GM12878 (cell line): Measurements from ENCODE around the gene SYF2. TPM values are rescaled to one million over a fixed set of nuclear protein-coding genes. Genes with fewer than 3 reads are reported as not detected.

Source experiments
- ATAC-seq: fragments of 200-7000 bp; cut with Tn5 transposase; 3 replicates; pipeline ENCODE4 v1.9.1; 2020; ENCODE audit warnings: mild to moderate bottlenecking, moderate library complexity
- BruUV-seq: library from RNA; stranded (reverse); fragments of 400-500 nt; replicated peaks from 2 replicates; lab custom pipeline; 2021; lab: Mats Ljungman, UMichigan
- CTCF ChIA-PET: fragments of 300-600 bp; sonication (Branson Sonifier 250); formaldehyde crosslinking; extraction: SDS; loops from one replicate; lab custom pipeline; 2021; ENCODE audit warnings: inconsistent platforms; lab: Yijun Ruan, JAX
- POLR2A ChIA-PET: fragments of 350-600 bp; formaldehyde crosslinking; extraction: SDS; loops from one replicate; lab custom pipeline; 2021; ENCODE audit warnings: inconsistent platforms; lab: Charles Lee
- RAD21 ChIA-PET: fragments of 300-600 bp; sonication (Branson Sonifier 250); formaldehyde crosslinking; loops from one replicate; lab custom pipeline; 2023; ENCODE audit warnings: antibody characterized with exemption; ENCODE audit not compliant: unreplicated experiment; lab: Charles Lee
- SMC1A ChIA-PET: fragments of 300-600 bp; sonication (Branson Sonifier 250); formaldehyde crosslinking; loops from one replicate; lab custom pipeline; 2023; ENCODE audit not compliant: unreplicated experiment, uncharacterized antibody; lab: Charles Lee
- DNase-seq: peaks from one replicate; pipeline ENCODE4 v3.0.0-alpha.2; 2011; ENCODE audit warnings: low read depth, low spot score
- FAIRE-seq: peaks from 3 replicates; lab custom pipeline; 2011; peaks lifted over from hg19 to GRCh38; lab: Jason Lieb, UNC
- H2AFZ ChIP-seq: 2 replicates; pipeline ENCODE4 v1.6.0; 2011; ENCODE audit warnings: low read depth, low read length, control low read depth; ENCODE audit not compliant: control insufficient read depth
- H3K27ac ChIP-seq: 2 replicates; pipeline ENCODE4 v1.5.1; 2011; ENCODE audit warnings: control low read depth; ENCODE audit not compliant: control insufficient read depth, insufficient read depth
- H3K27me3 ChIP-seq, 2 experiments: replicated peaks in 1 of 2; 2 replicates each; pipeline versions ENCODE4 v1.6.0 to v1.6.1; 2011; ENCODE audit warnings: low read length in 1 of 2; ENCODE audit not compliant: control insufficient read depth in 2 of 2, insufficient read depth in 2 of 2
- H3K36me3 ChIP-seq, 2 experiments: 2 replicates each; pipeline ENCODE4 v1.5.1; 2011; ENCODE audit warnings: low read length in 1 of 2; ENCODE audit not compliant: control insufficient read depth in 2 of 2, insufficient read depth in 2 of 2
- H3K4me1 ChIP-seq: 2 replicates; pipeline ENCODE4 v1.6.1; 2011; ENCODE audit warnings: mild to moderate bottlenecking, low read length, moderate library complexity, mixed read lengths; ENCODE audit not compliant: control insufficient read depth, insufficient read depth
- H3K4me2 ChIP-seq: 2 replicates; pipeline ENCODE4 v1.6.0; 2011; ENCODE audit warnings: control low read depth; ENCODE audit not compliant: control insufficient read depth, insufficient read depth
- H3K4me3 ChIP-seq: fragments of 200-600 bp; sonication (generic); 2 replicates; pipeline ENCODE4 v1.5.1; 2016
- H3K79me2 ChIP-seq: 2 replicates; pipeline ENCODE4 v1.6.0; 2011; ENCODE audit warnings: low read length; ENCODE audit not compliant: control insufficient read depth, insufficient read depth
- H3K9ac ChIP-seq: 2 replicates; pipeline ENCODE4 v1.8.0; 2011; ENCODE audit warnings: low read length, control low read depth, mixed read lengths; ENCODE audit not compliant: control insufficient read depth, insufficient read depth
- H3K9me3 ChIP-seq: replicated peaks from 3 replicates; pipeline ENCODE4 v1.5.1; 2011; ENCODE audit warnings: mild to moderate bottlenecking, low read length; ENCODE audit not compliant: control insufficient read depth, insufficient read depth
- H4K20me1 ChIP-seq: 2 replicates; pipeline ENCODE4 v1.6.0; 2011; ENCODE audit not compliant: control insufficient read depth, insufficient read depth
- CEBPZ ChIP-seq: fragments of 150-350 bp; IDR thresholded peaks from 2 replicates; pipeline ENCODE4 v1.6.1; 2016; ENCODE audit warnings: low read depth, low read length
- E4F1 ChIP-seq: fragments of 450-650 bp; IDR thresholded peaks from 2 replicates; pipeline ENCODE4 v1.6.1; 2018; ENCODE audit warnings: borderline replicate concordance, mild to moderate bottlenecking; ENCODE audit not compliant: partially characterized antibody
- FOXM1 ChIP-seq: IDR thresholded peaks from 2 replicates; pipeline ENCODE4 v1.6.1; 2012; ENCODE audit warnings: low read depth, mild to moderate bottlenecking, inconsistent platforms, low read length, moderate library complexity
- NFXL1 ChIP-seq: fragments of 450-650 bp; IDR thresholded peaks from 2 replicates; pipeline ENCODE4 v1.6.1; 2017; ENCODE audit warnings: antibody characterized with exemption, mild to moderate bottlenecking, borderline replicate concordance
- NFYB ChIP-seq: IDR thresholded peaks from 2 replicates; pipeline ENCODE4 v1.6.1; 2011; ENCODE audit warnings: low read depth, mild to moderate bottlenecking, low read length, improper control_type of control experiment, moderate library complexity; ENCODE audit not compliant: insufficient read depth
- RB1 ChIP-seq: fragments of 450-650 bp; formaldehyde crosslinking; IDR thresholded peaks from 2 replicates; pipeline ENCODE4 v1.6.1; 2017; ENCODE audit warnings: mild to moderate bottlenecking, borderline replicate concordance
- TCF7 ChIP-seq: IDR thresholded peaks from 2 replicates; pipeline ENCODE4 v1.6.1; 2014; ENCODE audit warnings: antibody characterized with exemption, borderline replicate concordance
- ZBTB11 ChIP-seq: fragments of 450-650 bp; formaldehyde crosslinking; IDR thresholded peaks from 2 replicates; pipeline ENCODE4 v1.5.0; 2022; ENCODE audit warnings: mild to moderate bottlenecking, missing genetic modification characterization
- ZNF24 ChIP-seq: fragments of 450-650 bp; IDR thresholded peaks from 2 replicates; pipeline ENCODE4 v1.6.1; 2017; ENCODE audit warnings: antibody characterized with exemption, mild to moderate bottlenecking
- WGBS: methylation state at CpG from one replicate; pipeline ENCODE4 v1.1.6; 2016; ENCODE audit warnings: low lambda C conversion rate; ENCODE audit not compliant: insufficient replicate concordance, insufficient coverage; ENCODE audit errors: missing lambda C conversion rate; 5-methylcytosine and 5-hydroxymethylcytosine counted together
- in situ Hi-C: fragments of 300-500 bp; cut with MboI; formaldehyde crosslinking; loops from 9 replicates; pipeline ENCODE4 v1.14.3; 2018; ENCODE audit warnings: mixed read lengths
- intact Hi-C: fragments of 100-400 bp; cut with micrococcal nuclease; formaldehyde crosslinking; loops from one replicate; pipeline ENCODE4 v1.14.2; 2022; ENCODE audit not compliant: unreplicated experiment
- polyA plus RNA-seq, 11 experiments: library from polyadenylated mRNA; depleted of rRNA in 4 of 11; unstranded in 6 of 11; stranded (reverse) in 5 of 11; fragments of >200 nt; fragmentation: Nextera tagmentation in 4 of 11; fragmentation: Illumina TruSeq in 1 of 11; extraction: Ambion mirVana in 4 of 11; extraction: Trizol in 1 of 11; gene quantifications; 1 replicate in 1 of 11; 2 replicates in 10 of 11; pipeline versions ENCODE4 v1.2.1 to v1.2.3, GENCODE V29; 2011 to 2016; ENCODE audit warnings: inconsistent platforms in 2 of 11, missing spikeins in 2 of 11, low read depth in 1 of 11
- total RNA-seq, 4 experiments: library from RNA; depleted of rRNA in 3 of 4; stranded (reverse); fragments of >200 nt in 3 of 4; fragmentation: Illumina TruSeq in 1 of 4; extraction: Trizol in 1 of 4; gene quantifications; 2 replicates each; pipeline versions ENCODE4 v1.2.1 to v1.2.3, GENCODE V29; 2013 to 2021

SYF2 gene
- total and polyA plus RNA-seq, 10 of the 15 experiments (the other 5 are each of a cell fraction or from before 2014, with no cell fraction given), result 20.3 to 70.5 (median 35.3) TPM

GRCh38 chr1:25247829-25248754 is 15.8 kb upstream of the SYF2 start:
- BruUV-seq, result TSS peak; percentile 82
- no peaks in the 10 kb centered on the region for H3K9me3 ChIP-seq
- H3K4me2 ChIP-seq, result peak overlapping the region; percentile 78
- peak overlapping the region; percentile 85 for H2AFZ ChIP-seq
- no peak for FAIRE-seq
- peak overlapping the region; percentile 69 for H3K9ac ChIP-seq
- ChIA-PET CTCF (interaction anchor here (1.1 kb wide), 1 partner anchor 10 kb away, joined by 5 read pairs; no protein-coding TSS in a partner anchor), POLR2A (interaction anchor here (0.6 to 2.3 kb wide), 4 partner anchors 16 to 306 kb away, joined by 3 to 17 read pairs (median 4); partner anchors contain the start of gene SYF2), RAD21 (interaction anchor here (0.7 kb wide), 1 partner anchor 35 kb away, joined by 3 read pairs; no protein-coding TSS in a partner anchor), SMC1A (interaction anchor here (1.0 to 1.1 kb wide), 2 partner anchors 8 to 16 kb away, joined by 4 read pairs; partner anchors contain the start of gene SYF2)
- H3K4me3 ChIP-seq, result peak overlapping the region; percentile 86
- WGBS, result 17% methylated on average over 27 of the region's 30 CpGs
- H3K4me1 ChIP-seq, result peaks cover 9% of the 10 kb centered on the region
- H3K79me2 ChIP-seq, result peaks cover 41% of the 10 kb centered on the region
- DNase-seq, result no peak
- in situ Hi-C loops (loop anchor here (25.0 kb wide), 1 partner anchor 1461 kb away; the partner anchor contains the start of genes LYPLA2 and PITHD1), intact Hi-C loops (loop anchor here (5.0 to 10.0 kb wide), 2 partner anchors 89 to 557 kb away; partner anchors contain the start of genes SELENON and TMEM50A)
- H3K36me3 ChIP-seq, result peaks cover 0 to 19% of the 10 kb centered on the region in 2 experiments; a peak in 2 of 4 replicates
- no peaks in the 10 kb centered on the region for H3K27me3 ChIP-seq
- H3K27ac ChIP-seq, result peak overlapping the region; percentile 97
- peaks cover 3% of the 10 kb centered on the region for H4K20me1 ChIP-seq
- peak; percentile 78 for ATAC-seq
- TF ChIP-seq ZBTB11 (no peak), RB1 (no peak), NFYB (no peak), CEBPZ (no peak), E4F1 (no peak), ZNF24 (no peak), NFXL1 (no peak), TCF7 (no peak), FOXM1 (no peak)
